Mesodermal cell (in vitro differentiated cells): ENCODE results near the gene PRKCA.

Experiments
- H3K27ac ChIP-seq: 2 replicates; pipeline ENCODE4 v1.7.0; 2013; ENCODE audit warnings: mild to moderate bottlenecking, low read depth, low read length, moderate library complexity; ENCODE audit not compliant: severe bottlenecking
- H3K36me3 ChIP-seq: 2 replicates; pipeline ENCODE4 v1.7.1; 2013; ENCODE audit warnings: mild to moderate bottlenecking, low read length, moderate library complexity; ENCODE audit not compliant: control insufficient read depth, insufficient read depth
- H3K4me1 ChIP-seq: one replicate; pipeline ENCODE4 v1.7.1; 2013; ENCODE audit warnings: mild to moderate bottlenecking, low read length; ENCODE audit not compliant: insufficient read depth, control insufficient read depth, poor library complexity, severe bottlenecking
- H3K4me3 ChIP-seq: 2 replicates; pipeline ENCODE4 v1.7.0; 2013; ENCODE audit warnings: low read length, control low read depth, mild to moderate bottlenecking; ENCODE audit not compliant: insufficient read depth, poor library complexity, severe bottlenecking; ENCODE audit errors: extremely low read depth
- H3K9me3 ChIP-seq: 2 replicates; pipeline ENCODE4 v1.7.1; 2013; ENCODE audit warnings: mild to moderate bottlenecking, low read length, moderate library complexity; ENCODE audit not compliant: control insufficient read depth
- WGBS, 2 experiments: methylation state at CpG; one replicate each; pipeline ENCODE4 v1.1.5; 2013; ENCODE audit warnings: missing lambda C conversion rate in 2 of 2; ENCODE audit not compliant: insufficient coverage in 2 of 2; 5-methylcytosine and 5-hydroxymethylcytosine counted together

PRKCA gene

DNA sequence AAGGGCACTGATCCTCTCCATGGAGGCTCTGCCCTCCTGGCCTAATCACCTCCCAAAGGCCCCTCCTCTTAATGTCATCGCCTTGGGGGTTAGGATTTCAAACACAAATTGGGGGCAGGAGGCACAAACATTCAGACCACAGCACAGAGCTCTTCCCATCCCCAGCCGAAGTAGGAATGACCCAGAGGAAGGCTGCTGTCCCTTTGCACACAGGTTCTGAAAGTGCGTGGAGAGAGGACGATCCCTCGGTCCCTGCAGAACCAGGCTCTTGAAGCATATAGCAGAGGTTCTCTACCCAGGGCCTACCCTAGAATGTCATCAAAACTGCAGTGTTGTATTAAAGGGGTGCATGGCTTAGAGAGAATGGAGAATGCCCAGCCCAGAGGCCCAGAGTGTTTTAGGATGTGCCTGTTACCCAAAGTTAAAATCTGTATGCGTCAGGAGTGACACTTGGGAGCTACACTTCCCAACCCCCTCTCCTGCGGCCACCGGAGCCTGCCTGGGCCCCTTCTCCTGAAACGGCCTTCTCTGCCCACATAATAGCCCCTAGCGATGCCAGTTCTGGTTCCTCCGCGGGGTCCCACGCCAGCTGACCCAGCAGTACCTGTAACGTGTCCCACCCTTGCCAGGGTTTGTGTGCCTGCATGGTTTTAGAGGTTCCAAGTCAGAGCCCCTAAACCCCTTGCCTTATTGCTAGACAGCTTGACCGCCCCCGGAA lies 373.0 kb downstream of the PRKCA start:
- Histone ChIP-seq H3K4me3 (no peak overlapping the region), H3K9me3 (peaks cover 6% of the 10 kb centered on the region), H3K4me1 (peaks cover 10% of the 10 kb centered on the region), H3K27ac (no peak overlapping the region), H3K36me3 (no peaks in the 10 kb centered on the region)
- WGBS, 2 experiments, result 90 to 91% methylated on average over 12 to 16 of the region's 16 CpGs

DNA sequence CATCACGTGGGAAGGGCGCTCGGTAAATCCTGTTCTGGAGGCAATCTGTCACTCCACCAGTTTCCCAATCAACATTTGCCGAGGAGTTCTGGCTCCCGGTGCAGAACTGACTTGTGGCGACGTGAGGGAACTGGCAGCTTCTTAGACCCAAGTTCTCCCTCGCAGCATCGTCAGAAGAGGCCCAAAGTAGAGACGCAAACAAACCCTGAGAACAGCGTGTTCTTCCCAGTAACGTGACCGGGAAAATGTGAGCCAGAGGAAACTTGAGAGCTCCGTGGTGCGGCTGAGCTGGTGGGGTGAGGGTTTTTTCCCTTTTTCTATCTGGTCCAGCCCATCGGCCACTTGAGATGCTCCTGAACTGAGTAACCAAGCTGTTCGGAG lies 373.6 kb downstream of the PRKCA start:
- 90 to 95% methylated on average over 14 of the region's 17 CpGs for WGBS, 2 experiments
- Histone ChIP-seq H3K4me3 (no peak overlapping the region), H3K9me3 (peaks cover 6% of the 10 kb centered on the region), H3K27ac (no peak overlapping the region), H3K4me1 (peaks cover 10% of the 10 kb centered on the region), H3K36me3 (no peaks in the 10 kb centered on the region)

DNA sequence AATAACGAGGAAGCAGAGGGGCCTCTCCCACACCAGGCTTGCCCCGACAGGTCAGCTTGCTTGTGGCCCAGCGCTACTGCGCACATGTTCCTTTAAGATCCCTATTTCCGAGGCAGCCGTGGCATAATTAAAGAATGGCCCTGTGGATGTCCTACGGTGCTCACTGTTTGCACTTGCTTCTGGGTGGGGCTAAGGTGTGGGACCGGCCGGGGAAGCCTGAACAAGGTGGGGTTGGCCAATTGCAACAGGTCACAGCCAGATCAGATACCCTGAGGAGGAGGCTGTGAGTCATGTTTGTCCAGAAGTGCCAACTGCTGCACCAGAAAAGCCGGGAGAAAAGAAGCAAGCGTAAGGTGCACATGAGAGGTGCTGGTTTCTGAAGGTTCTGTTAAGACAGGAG lies 374.0 kb downstream of the PRKCA start:
- H3K27ac ChIP-seq, result no peak overlapping the region
- 83 to 86% methylated on average over 10 to 11 of the region's 11 CpGs for WGBS, 2 experiments
- H3K4me1 ChIP-seq, result peaks cover 10% of the 10 kb centered on the region
- H3K36me3 ChIP-seq, result no peaks in the 10 kb centered on the region
- no peak overlapping the region for H3K4me3 ChIP-seq
- H3K9me3 ChIP-seq, result peaks cover 6% of the 10 kb centered on the region

DNA sequence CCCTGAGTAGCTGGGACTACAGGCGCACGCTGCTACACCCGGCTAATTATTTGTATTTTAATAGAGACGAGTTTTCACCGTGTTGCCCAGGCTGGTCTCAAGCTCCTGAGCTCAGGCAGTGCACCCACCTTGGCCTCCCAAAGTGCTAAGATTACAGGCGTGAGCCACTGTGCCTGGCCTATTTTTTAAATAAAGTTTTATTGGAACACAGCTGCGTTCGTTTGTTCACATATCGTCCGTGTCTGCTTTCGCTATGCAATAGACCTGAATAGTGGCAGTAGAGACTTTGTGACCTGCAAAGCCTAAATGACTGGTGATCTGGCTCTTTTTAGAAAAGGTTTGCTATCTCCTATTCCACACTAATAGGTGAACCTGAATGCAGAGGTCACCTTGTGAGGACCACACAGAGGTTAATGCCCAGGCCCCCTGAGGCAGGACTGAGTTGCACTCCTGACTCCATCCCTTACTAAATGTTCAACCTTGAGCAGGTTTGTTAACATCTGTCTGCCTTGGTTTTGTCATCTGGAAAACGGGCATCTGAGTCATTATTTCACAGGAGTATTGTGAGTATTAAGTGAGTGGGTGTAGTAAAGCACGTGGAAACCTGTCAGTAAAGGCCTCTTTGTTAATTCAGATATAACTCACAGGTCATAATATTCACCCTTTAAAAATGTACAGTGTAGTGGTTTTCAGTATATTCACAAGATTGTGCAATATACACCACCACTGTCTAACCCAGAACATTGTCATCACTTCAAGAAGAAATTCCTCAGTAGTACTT lies 375.0 kb downstream of the PRKCA start:
- WGBS, 2 experiments, result 94 to 96% methylated on average over 11 to 12 of the region's 13 CpGs
- no peak overlapping the region for H3K4me3 ChIP-seq
- peaks cover 10% of the 10 kb centered on the region for H3K4me1 ChIP-seq
- no peaks in the 10 kb centered on the region for H3K36me3 ChIP-seq
- peaks cover 6% of the 10 kb centered on the region for H3K9me3 ChIP-seq
- H3K27ac ChIP-seq, result no peak overlapping the region

DNA sequence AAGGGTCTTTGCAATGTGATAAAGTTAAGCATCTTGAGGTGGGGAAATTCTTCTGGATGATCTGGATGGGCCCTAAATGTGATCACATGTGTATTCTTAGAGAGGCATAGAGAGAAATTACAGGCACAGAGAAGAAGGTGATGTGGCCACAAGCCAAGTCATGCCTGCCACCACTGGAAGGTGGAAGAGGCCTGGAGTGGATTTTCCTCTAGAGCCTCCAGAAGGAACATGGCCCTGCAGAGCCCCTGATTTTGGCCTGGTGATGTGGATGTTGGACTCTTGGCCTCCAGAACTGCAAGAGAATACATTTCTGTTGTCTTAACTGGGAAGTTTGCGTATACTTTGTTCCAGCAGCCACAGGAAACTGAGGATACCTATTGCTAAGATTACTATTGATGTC lies 375.6 kb downstream of the PRKCA start:
- Histone ChIP-seq H3K27ac (no peak overlapping the region), H3K4me3 (no peak overlapping the region), H3K9me3 (peaks cover 6% of the 10 kb centered on the region), H3K36me3 (no peaks in the 10 kb centered on the region), H3K4me1 (peaks cover 10% of the 10 kb centered on the region)
- WGBS, 2 experiments, result 90 to 100% methylated on average over 1 of the region's 1 CpG

DNA sequence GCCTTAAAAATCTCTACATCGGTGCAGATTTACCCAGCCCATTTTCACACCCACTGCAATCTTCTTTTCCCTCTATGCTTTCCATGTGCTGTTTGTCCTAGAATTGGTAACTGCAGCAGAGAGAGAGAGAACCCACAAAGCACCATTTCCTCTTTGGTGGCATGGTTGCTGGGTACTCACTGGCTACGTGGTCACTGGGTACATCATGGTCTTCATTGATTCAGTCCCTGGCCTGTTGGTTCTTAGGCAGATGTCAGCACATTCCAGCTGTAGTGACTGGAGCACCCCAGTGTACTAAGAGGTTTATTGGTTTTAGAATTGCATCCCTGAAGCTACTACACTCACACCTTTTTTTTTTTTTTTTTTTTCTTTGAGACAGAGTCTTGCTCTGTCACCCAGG lies 376.4 kb downstream of the PRKCA start:
- 93 to 100% methylated on average over 1 to 2 of the region's 2 CpGs for WGBS, 2 experiments
- no peak overlapping the region for H3K27ac ChIP-seq
- H3K4me1 ChIP-seq, result peaks cover 10% of the 10 kb centered on the region
- no peaks in the 10 kb centered on the region for H3K36me3 ChIP-seq
- no peak overlapping the region for H3K4me3 ChIP-seq
- peaks cover 6% of the 10 kb centered on the region for H3K9me3 ChIP-seq

DNA sequence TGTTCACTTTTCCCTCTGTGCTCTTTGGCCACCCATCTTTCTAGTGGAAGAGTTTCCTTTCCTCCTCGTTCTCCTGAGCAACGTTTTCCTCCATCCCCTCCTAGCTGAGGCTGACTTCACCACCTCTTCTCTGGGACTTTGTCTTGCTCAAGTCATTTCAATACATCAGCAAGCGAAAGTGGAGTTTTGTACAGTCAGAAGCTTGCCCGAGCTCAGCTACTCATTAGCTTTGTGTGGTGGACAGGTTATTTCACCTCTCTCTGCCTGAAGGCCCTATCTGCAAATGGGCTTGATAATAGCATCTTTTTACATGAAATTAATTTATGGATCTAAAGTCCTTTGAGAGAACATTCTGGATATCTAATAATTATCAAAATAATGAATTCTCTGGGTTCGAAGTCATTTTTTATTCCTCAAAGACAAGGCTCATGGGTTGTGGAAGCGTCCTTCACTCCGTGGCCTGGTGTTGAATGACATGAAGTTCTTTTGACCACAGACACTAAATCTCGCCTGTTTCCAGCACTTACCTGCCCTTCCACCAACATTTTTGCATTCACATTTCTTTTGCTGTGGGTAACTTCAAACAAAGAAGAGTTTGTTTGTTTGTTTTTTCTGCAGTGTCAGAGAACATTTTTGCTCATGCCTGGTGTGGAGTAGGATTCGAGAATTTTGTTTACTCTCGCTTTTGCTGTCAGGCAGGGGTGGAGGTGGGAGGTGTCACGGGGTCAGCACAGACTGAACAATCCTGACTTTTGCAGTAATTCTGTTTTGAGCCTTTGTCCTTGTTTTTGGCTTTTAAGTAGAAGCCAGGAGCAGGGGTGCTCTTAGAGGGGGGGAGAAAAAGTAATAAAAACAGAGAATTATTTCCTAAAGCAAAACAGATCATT lies 377.5 kb downstream of the PRKCA start:
- Histone ChIP-seq H3K4me1 (peaks cover 10% of the 10 kb centered on the region), H3K27ac (no peak overlapping the region), H3K9me3 (peaks cover 6% of the 10 kb centered on the region), H3K4me3 (no peak overlapping the region), H3K36me3 (no peaks in the 10 kb centered on the region)
- 85 to 91% methylated on average over 8 to 10 of the region's 11 CpGs for WGBS, 2 experiments

DNA sequence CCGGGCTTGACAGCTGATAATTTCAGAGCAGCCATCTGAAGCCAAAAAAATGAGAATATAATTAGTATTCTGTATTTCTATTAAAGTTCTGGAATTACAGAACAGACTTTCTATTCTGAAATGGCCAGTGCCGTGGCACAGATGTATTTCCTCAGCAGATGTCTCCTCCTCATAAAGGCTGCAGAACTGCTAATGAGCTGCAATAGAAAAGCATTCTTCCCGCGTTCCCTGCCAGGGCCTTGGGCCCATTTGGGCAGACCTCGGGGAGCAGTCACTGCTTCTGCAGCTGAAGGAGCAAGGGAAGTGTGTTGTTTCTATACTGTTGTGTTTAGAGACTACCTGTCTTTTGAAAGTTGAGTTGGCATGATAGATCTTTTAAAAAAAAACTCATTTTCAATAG lies 379.9 kb downstream of the PRKCA start:
- no peak overlapping the region for H3K27ac ChIP-seq
- H3K9me3 ChIP-seq, result peaks cover 6% of the 10 kb centered on the region
- WGBS, 2 experiments, result 79 to 86% methylated on average over 4 of the region's 5 CpGs
- H3K4me3 ChIP-seq, result no peak overlapping the region
- H3K4me1 ChIP-seq, result peaks cover 3% of the 10 kb centered on the region
- peaks cover 3% of the 10 kb centered on the region for H3K36me3 ChIP-seq

DNA sequence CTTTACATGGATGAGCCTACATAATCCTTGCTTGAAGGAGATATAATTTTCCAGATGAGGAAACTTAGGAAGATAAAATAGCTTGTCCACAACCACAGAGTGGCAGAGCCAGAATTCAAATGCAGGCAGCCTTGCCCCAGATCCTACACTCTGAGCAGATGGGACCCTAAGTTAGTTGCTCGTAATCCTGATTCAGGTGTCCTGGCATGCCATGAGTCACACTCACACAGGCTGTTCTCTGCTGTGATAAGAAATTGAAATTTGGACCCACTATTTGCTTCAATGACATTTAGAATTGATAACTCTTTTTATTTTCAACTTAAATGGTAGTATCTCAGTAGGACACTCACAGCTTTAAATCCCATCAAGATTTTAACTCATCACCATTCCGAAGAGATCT lies 381.8 kb downstream of the PRKCA start:
- no peak overlapping the region for H3K4me3 ChIP-seq
- no peak overlapping the region for H3K27ac ChIP-seq
- no peaks in the 10 kb centered on the region for H3K9me3 ChIP-seq
- H3K4me1 ChIP-seq, result peaks cover 3% of the 10 kb centered on the region
- H3K36me3 ChIP-seq, result peaks cover 15% of the 10 kb centered on the region
- 100% methylated on average over 1 of the region's 2 CpGs; no CpG with 5 or more reads in 1 of the 2 experiments for WGBS, 2 experiments

DNA sequence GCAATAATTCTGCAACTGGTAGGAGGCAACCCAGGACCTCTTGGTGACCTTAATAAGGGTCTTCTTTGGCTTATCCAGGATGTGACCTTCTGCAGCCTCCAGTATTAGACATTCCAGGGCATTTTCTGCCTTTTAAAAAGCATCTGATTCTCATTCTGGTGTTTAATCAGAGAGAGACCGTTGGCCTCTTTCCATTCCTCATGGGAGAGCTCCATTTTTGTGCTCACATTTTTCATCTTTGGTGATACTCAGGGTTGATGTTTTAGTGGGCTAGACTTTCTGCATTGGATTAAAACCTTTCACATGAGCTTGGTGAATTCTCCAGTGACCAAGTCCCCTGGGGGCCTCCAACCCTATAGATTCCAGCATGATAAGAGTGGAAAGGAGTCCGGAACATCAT lies 382.3 kb downstream of the PRKCA start:
- Histone ChIP-seq H3K36me3 (peaks cover 15% of the 10 kb centered on the region), H3K4me1 (peaks cover 3% of the 10 kb centered on the region), H3K9me3 (no peaks in the 10 kb centered on the region), H3K4me3 (no peak overlapping the region), H3K27ac (no peak overlapping the region)
- WGBS, 2 experiments, result 86% methylated on average over 1 of the region's 2 CpGs; no CpG with 5 or more reads in 1 of the 2 experiments
